Measurements from ENCODE around the gene FIGNL2. TPM values are rescaled to one million over a fixed set of nuclear protein-coding genes. Genes with fewer than 3 reads are reported as not detected.

FIGNL2 gene
- total and polyA plus RNA-seq, 7 donors = 0.01 to 0.20 (median 0.17) TPM

- Histone ChIP-seq H3K4me3 (no peak overlapping the region), H3K4me1 (no peaks in the 10 kb centered on the region), H3K27me3 (ENCODE audit: insufficient read depth in 3 of 3, low read length in 2 of 3) (peaks cover 0 to 21% (median 11%) of the 10 kb centered on the region in 3 donors), H3K9me3 (no peaks in the 10 kb centered on the region), H3K27ac (no peak overlapping the region), H3K36me3 (ENCODE audit: insufficient read depth in 1 of 2, low read depth in 1 of 2) (no peaks in the 10 kb centered on the region)
- ATAC-seq (no peak), DNase-seq (no peak)
- intact Hi-C loops (cut with DNase I) = no loop called here
- TF ChIP-seq CTCF (IDR thresholded peaks at IDR 0.05) = no peak
- 64 to 73% (median 66%) methylated on average over 13 of the region's 13 CpGs for WGBS, 3 donors
Observed at GRCh38 chr12:51811203-51812202, 37.0 kb downstream of the FIGNL2 start.

- no peak for TF ChIP-seq CTCF (IDR thresholded peaks at IDR 0.05)
- DNase-seq (no peak), ATAC-seq (no peak)
- Histone ChIP-seq H3K4me3 (no peak overlapping the region), H3K4me1 (no peaks in the 10 kb centered on the region), H3K27ac (no peak overlapping the region), H3K27me3 (ENCODE audit: insufficient read depth in 3 of 3, low read length in 2 of 3) (peaks cover 0 to 2% (median 0%) of the 10 kb centered on the region in 3 donors), H3K9me3 (no peaks in the 10 kb centered on the region), H3K36me3 (ENCODE audit: insufficient read depth in 1 of 2, low read depth in 1 of 2) (no peaks in the 10 kb centered on the region)
- intact Hi-C loops (cut with DNase I) = no loop called here
- WGBS, 3 donors = 62 to 65% (median 64%) methylated on average over 3 of the region's 3 CpGs
Observed at GRCh38 chr12:51809193-51809592, 39.3 kb downstream of the FIGNL2 start.

GRCh38 chr12:51806896-51807295 is 41.6 kb downstream of the FIGNL2 start:
- DNase-seq = no peak
- TF ChIP-seq CTCF (IDR thresholded peaks at IDR 0.05) = no peak
- Histone ChIP-seq H3K4me3 (no peak overlapping the region), H3K9me3 (no peaks in the 10 kb centered on the region), H3K36me3 (ENCODE audit: insufficient read depth in 1 of 2, low read depth in 1 of 2) (no peaks in the 10 kb centered on the region), H3K27ac (no peak overlapping the region), H3K4me1 (no peaks in the 10 kb centered on the region), H3K27me3 (ENCODE audit: insufficient read depth in 3 of 3, low read length in 2 of 3) (peaks cover 0 to 3% (median 2%) of the 10 kb centered on the region in 3 donors)
- intact Hi-C loops (cut with DNase I) = no loop called here
- ATAC-seq = no peak
- 88 to 91% (median 89%) methylated on average over 16 of the region's 16 CpGs for WGBS, 3 donors

- intact Hi-C loops (cut with DNase I) = no loop called here
- no peak for TF ChIP-seq CTCF (IDR thresholded peaks at IDR 0.05)
- Histone ChIP-seq H3K4me3 (no peak overlapping the region), H3K4me1 (no peaks in the 10 kb centered on the region), H3K9me3 (no peaks in the 10 kb centered on the region), H3K27ac (no peak overlapping the region), H3K36me3 (ENCODE audit: insufficient read depth in 1 of 2, low read depth in 1 of 2) (no peaks in the 10 kb centered on the region), H3K27me3 (ENCODE audit: insufficient read depth in 3 of 3, low read length in 2 of 3) (peaks cover 0 to 3% (median 0%) of the 10 kb centered on the region in 3 donors)
- DNase-seq (no peak), ATAC-seq (no peak)
- 93 to 100% (median 99%) methylated on average over 1 of the region's 1 CpG for WGBS, 3 donors
Observed at GRCh38 chr12:51801027-51801426, 47.5 kb downstream of the FIGNL2 start.

Data from psoas muscle (tissue), 8 donors.